MM.1S (cell line): ENCODE results near the gene ATOH1.

Experiments used
- EZH2 ChIP-seq: fragments of 300-600 bp; sonication (generic); optimal IDR thresholded peaks from 2 replicates; pipeline ENCODE3; 2017; ENCODE audit warnings: low read depth, mild to moderate bottlenecking, antibody characterized with exemption, low read length, mixed read lengths
- EZH2phosphoT487 ChIP-seq: fragments of 300-600 bp; sonication (generic); IDR thresholded peaks from 2 replicates; pipeline ENCODE4 v1.6.1; 2018; ENCODE audit warnings: antibody characterized with exemption, low read length
- TF ChIP-seq, protein P1 (sequence below): fragments of 300-600 bp; sonication (generic); IDR thresholded peaks from 2 replicates; pipeline ENCODE4 v1.5.1; 2016; ENCODE audit warnings: antibody characterized with exemption, low read length, mixed read lengths

- TF ChIP-seq, protein P1, sequence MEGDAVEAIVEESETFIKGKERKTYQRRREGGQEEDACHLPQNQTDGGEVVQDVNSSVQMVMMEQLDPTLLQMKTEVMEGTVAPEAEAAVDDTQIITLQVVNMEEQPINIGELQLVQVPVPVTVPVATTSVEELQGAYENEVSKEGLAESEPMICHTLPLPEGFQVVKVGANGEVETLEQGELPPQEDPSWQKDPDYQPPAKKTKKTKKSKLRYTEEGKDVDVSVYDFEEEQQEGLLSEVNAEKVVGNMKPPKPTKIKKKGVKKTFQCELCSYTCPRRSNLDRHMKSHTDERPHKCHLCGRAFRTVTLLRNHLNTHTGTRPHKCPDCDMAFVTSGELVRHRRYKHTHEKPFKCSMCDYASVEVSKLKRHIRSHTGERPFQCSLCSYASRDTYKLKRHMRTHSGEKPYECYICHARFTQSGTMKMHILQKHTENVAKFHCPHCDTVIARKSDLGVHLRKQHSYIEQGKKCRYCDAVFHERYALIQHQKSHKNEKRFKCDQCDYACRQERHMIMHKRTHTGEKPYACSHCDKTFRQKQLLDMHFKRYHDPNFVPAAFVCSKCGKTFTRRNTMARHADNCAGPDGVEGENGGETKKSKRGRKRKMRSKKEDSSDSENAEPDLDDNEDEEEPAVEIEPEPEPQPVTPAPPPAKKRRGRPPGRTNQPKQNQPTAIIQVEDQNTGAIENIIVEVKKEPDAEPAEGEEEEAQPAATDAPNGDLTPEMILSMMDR = no peak
- TF ChIP-seq EZH2phosphoT487 (no peak), EZH2 (no peak)
Observed at GRCh38 chr4:93780080-93780479, 48.5 kb upstream of the ATOH1 start.
